ENCODE results near the gene TRPC4AP. TPM values are rescaled to one million over a fixed set of nuclear protein-coding genes. Genes with fewer than 3 reads are reported as not detected.

The TRPC4AP gene
- total and polyA plus RNA-seq, 2 of the 8 experiments (the other 6 are each of a cell fraction or from before 2014, with no cell fraction given), result 73.1 to 74.8 TPM

DNA sequence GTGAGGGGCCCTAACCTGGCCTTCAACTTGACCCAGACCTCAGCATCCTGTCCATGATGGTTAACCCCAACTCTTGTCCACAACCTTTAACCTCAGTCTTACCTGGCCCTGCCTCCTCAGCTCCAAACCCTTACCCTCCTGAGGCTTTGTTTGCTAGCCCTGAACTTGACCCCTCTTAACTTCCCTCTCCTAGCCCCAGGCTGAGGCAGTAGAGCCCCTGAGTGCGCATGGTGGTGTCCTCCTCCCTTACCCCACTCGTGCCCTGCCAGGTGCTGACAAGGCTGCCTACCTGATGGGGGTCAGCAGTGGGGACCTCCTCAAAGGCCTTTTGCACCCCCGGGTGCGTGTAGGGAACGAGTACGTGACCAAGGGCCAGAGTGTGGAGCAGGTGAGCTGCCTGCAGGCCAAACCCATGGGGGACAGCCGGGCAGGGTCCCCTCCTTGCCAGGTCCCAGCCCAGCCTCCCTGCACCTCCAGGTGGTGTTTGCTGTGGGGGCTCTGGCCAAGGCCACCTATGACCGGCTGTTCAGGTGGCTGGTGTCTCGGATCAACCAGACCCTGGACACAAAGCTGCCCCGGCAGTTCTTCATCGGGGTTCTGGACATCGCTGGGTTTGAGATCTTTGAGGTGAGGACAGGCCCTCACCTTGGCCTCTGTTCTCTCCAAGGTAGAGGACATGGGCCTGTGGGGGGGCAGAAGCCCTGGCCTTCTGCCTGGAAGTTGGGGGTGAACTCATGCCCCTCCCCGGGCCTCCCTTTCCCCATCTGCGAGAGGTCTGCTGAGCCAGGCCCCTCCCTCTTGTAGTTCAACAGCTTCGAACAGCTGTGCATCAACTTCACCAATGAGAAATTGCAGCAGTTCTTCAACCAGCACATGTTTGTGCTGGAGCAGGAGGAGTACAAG, 105.1 kb downstream of the TRPC4AP start:
- Histone ChIP-seq H3K4me2 (ENCODE audit: insufficient read depth in 1 of 2, low read depth in 2 of 2, low read length in 2 of 2) (no peak overlapping the region), H2BK120ac (replicated peaks; ENCODE audit: low read depth, low read length) (no peak overlapping the region), H3K4me3 (ENCODE audit: extremely low read depth in 1 of 4, insufficient read depth in 2 of 4, low read depth in 3 of 4, low read length in 4 of 4) (no peak overlapping the region), H3K23me2 (ENCODE audit: low read depth, low read length) (peaks cover 4% of the 10 kb centered on the region; the same call in 1 of the 2 replicates), H2AFZ (ENCODE audit: low read length) (no peak overlapping the region), H3K36me3 (ENCODE audit: control insufficient read depth in 2 of 4, insufficient read depth in 4 of 4, low read length in 3 of 4) (no peaks in the 10 kb centered on the region), H2BK12ac (ENCODE audit: low read depth, low read length) (no peak overlapping the region), H4K8ac (ENCODE audit: extremely low read depth, insufficient read depth, low read length) (no peak overlapping the region), H3K18ac (ENCODE audit: extremely low read depth, low read length) (no peak overlapping the region), H2BK5ac (ENCODE audit: low read depth, low read length) (no peak overlapping the region), H3K27me3 (replicated peaks in 1 of 4; ENCODE audit: control insufficient read depth in 3 of 4, extremely low read depth in 1 of 4, insufficient read depth in 3 of 4, low read length in 3 of 4) (peaks cover 0 to 13% (median 7%) of the 10 kb centered on the region in 4 experiments; a peak in 3 of 7 replicates), H3K4me1 (replicated peaks in 1 of 4; ENCODE audit: control insufficient read depth in 3 of 4, insufficient read depth in 4 of 4, low read length in 3 of 4) (peaks cover 0 to 27% (median 19%) of the 10 kb centered on the region in 4 experiments; a peak in 6 of 7 replicates), H3K79me1 (ENCODE audit: low read depth, low read length) (no peaks in the 10 kb centered on the region), H3K14ac (ENCODE audit: insufficient read length) (no peak overlapping the region), H4K91ac (replicated peaks; ENCODE audit: insufficient read length, low read length) (no peak overlapping the region), H3K79me2 (ENCODE audit: control insufficient read depth in 1 of 2, insufficient read depth in 2 of 2, low read length in 2 of 2) (no peaks in the 10 kb centered on the region), H3K27ac (ENCODE audit: low read depth, low read length) (no peak overlapping the region), H4K5ac (ENCODE audit: insufficient read length, low read depth, low read length) (no peak overlapping the region), H4K20me1 (replicated peaks in 1 of 2; ENCODE audit: control insufficient read depth in 1 of 2, insufficient read depth in 2 of 2, low read length in 2 of 2) (peaks cover 0 to 4% of the 10 kb centered on the region in 2 experiments), H2AK5ac (ENCODE audit: low read depth, low read length) (no peak overlapping the region), H3K9me3 (ENCODE audit: insufficient read depth in 2 of 2, low read depth in 1 of 2, low read length in 1 of 2) (no peaks in the 10 kb centered on the region), H3K9ac (replicated peaks in 1 of 4; ENCODE audit: extremely low read depth in 1 of 4, low read depth in 3 of 4, low read length in 3 of 4) (no peak overlapping the region), H2BK20ac (ENCODE audit: low read length) (no peak overlapping the region; the same call in 1 of the 2 replicates), H2BK15ac (ENCODE audit: low read length) (0 out of 2 replicates have a peak overlapping the region, but pooled peaks have one; percentile 31), H3K23ac (ENCODE audit: insufficient read length) (no peak overlapping the region), H3K4ac (replicated peaks; ENCODE audit: insufficient read length, low read depth, low read length) (no peak overlapping the region), H3K56ac (replicated peaks; ENCODE audit: insufficient read length, low read depth, low read length) (no peak overlapping the region)
- TF ChIP-seq CHD2 (IDR thresholded peaks at IDR 0.05; ENCODE audit: low read length) (no peak), RXRA (IDR thresholded peaks at IDR 0.05; ENCODE audit: insufficient read depth, low read depth, low read length) (0 out of 2 replicates have a peak, but pooled peaks have one; percentile 2), SAP30 (IDR thresholded peaks at IDR 0.05; ENCODE audit: insufficient read depth, insufficient replicate concordance, low read length) (no peak)
- no peak for DNase-seq (ENCODE audit: low read depth in 1 of 2, low spot score in 2 of 2)
- 86% methylated on average over 15 of the region's 15 CpGs; no CpG with 5 or more reads in 1 of the 2 experiments for WGBS, 2 experiments (ENCODE audit: extremely low coverage in 1 of 2, insufficient coverage in 1 of 2, insufficient read length in 1 of 2, insufficient replicate concordance in 2 of 2, low coverage in 1 of 2, low lambda C conversion rate in 2 of 2, missing lambda C conversion rate in 1 of 2)
- no peak for FAIRE-seq
- ChIA-PET POLR2A (ENCODE audit: partially characterized antibody) (interaction anchor here (0.6 to 1.6 kb wide), 7 partner anchors 10 to 265 kb away, joined by 3 to 4 read pairs (median 3); partner anchors contain the start of genes GSS and MYH7B), CTCF (ENCODE audit: partially characterized antibody) (interaction anchor here (0.9 to 1.7 kb wide), 6 partner anchors 12 to 218 kb away, joined by 3 to 5 read pairs (median 3); partner anchors contain the start of gene GGT7)

Measured in H1 (cell line).